ENCODE data around the gene GMIP.
A peak's percentile ranks its signal among the peaks of the same experiment; 100 is the strongest.
"Not testable (repeated sequence)": the region's sequence is repeated elsewhere in the genome, so short reads cannot be mapped to it uniquely, and the experiment has no call there.

The GMIP gene

GRCh38 chr19:19643158-19644053 is at the start of gene GMIP:
TSS of gene GMIP (minus strand) at chr19:19643657. CDS start at chr19:19643529, 128 bp downstream.
- peak; percentile 45 for DNase-seq (ENCODE audit: low spot score)

- DNase-seq (ENCODE audit: low spot score), result no peak
These were observed 48.2 kb upstream of the GMIP start for GRCh38 chr19:19691683-19692082.

- not testable (repeated sequence) for DNase-seq (ENCODE audit: low spot score)
These were observed 45.6 kb upstream of the GMIP start for GRCh38 chr19:19689023-19689422.

GRCh38 chr19:19687090-19687489 is 43.6 kb upstream of the GMIP start:
- no peak for DNase-seq (ENCODE audit: low spot score)

- DNase-seq (ENCODE audit: low spot score), result no peak
These were observed 43.1 kb upstream of the GMIP start for GRCh38 chr19:19686580-19686979.

GRCh38 chr19:19686119-19686518 is 42.7 kb upstream of the GMIP start:
- not testable (repeated sequence) for DNase-seq (ENCODE audit: low spot score)

- no peak for DNase-seq (ENCODE audit: low spot score)
These were observed 36.0 kb upstream of the GMIP start for GRCh38 chr19:19679176-19680073.

- no peak for DNase-seq (ENCODE audit: low spot score)
These were observed 34.1 kb upstream of the GMIP start for GRCh38 chr19:19677579-19677978.

GRCh38 chr19:19674315-19674714 is 30.9 kb upstream of the GMIP start:
- no peak for DNase-seq (ENCODE audit: low spot score)

GRCh38 chr19:19672816-19673215 is 29.4 kb upstream of the GMIP start:
- no peak for DNase-seq (ENCODE audit: low spot score)

GRCh38 chr19:19670070-19670551 is 26.7 kb upstream of the GMIP start:
- no peak for DNase-seq (ENCODE audit: low spot score)

- DNase-seq (ENCODE audit: low spot score), result peak; percentile 79
These were observed 25.0 kb upstream of the GMIP start, which contains the start of gene ZNF101 for GRCh38 chr19:19668230-19669012. TSS of gene ZNF101 (plus strand) at chr19:19668839. CDS start at chr19:19668964, 125 bp downstream.

GRCh38 chr19:19665420-19665948 is 22.0 kb upstream of the GMIP start:
- not testable (repeated sequence) for DNase-seq (ENCODE audit: low spot score)

GRCh38 chr19:19663256-19664120 is 20.0 kb upstream of the GMIP start, which contains the start of gene ATP13A1:
TSS of gene ATP13A1 (minus strand) at chr19:19663676. CDS start at chr19:19663666, 10 bp downstream.
- peak; percentile 93 for DNase-seq (ENCODE audit: low spot score)

- DNase-seq (ENCODE audit: low spot score), result peak; percentile 6
These were observed 19.4 kb upstream of the GMIP start for GRCh38 chr19:19662871-19663255.

- DNase-seq (ENCODE audit: low spot score), result no peak
These were observed 18.9 kb upstream of the GMIP start for GRCh38 chr19:19662344-19662743.

- DNase-seq (ENCODE audit: low spot score), result no peak
These were observed 18.3 kb upstream of the GMIP start for GRCh38 chr19:19661675-19662251.

GRCh38 chr19:19661141-19661674 is 17.8 kb upstream of the GMIP start:
- no peak for DNase-seq (ENCODE audit: low spot score)

- no peak for DNase-seq (ENCODE audit: low spot score)
These were observed 16.3 kb upstream of the GMIP start for GRCh38 chr19:19659646-19660245.

Data from kidney capillary endothelial cell (primary cell).